Dermis blood vessel endothelial cell (primary cell): ENCODE measurements around the gene MPND. TPM values are rescaled to one million over a fixed set of nuclear protein-coding genes. Genes with fewer than 3 reads are reported as not detected.
"Not testable (repeated sequence)": the region's sequence is repeated elsewhere in the genome, so short reads cannot be mapped to it uniquely, and the experiment has no call there.

Experiments used
- DNase-seq: peaks from one replicate; pipeline ENCODE4 v3.0.0; 2010
- total RNA-seq: library from RNA; depleted of rRNA; stranded (reverse); fragments of >200 nt; gene quantifications from 2 replicates; pipeline ENCODE4 v1.2.3, GENCODE V29; 2014

Gene MPND
- total RNA-seq, 1 donor from 2014 or later, result 6.5 TPM

GRCh38 chr19:4347521-4347920 lies 4.2 kb downstream of the MPND start:
- DNase-seq, result no peak

GRCh38 chr19:4349225-4349624 lies 5.9 kb downstream of the MPND start:
- DNase-seq, result not testable (repeated sequence)

GRCh38 chr19:4350111-4350510 lies 6.7 kb downstream of the MPND start:
- DNase-seq, result no peak

GRCh38 chr19:4350726-4351125 lies 7.4 kb downstream of the MPND start:
- no peak for DNase-seq

GRCh38 chr19:4352701-4353121 lies 9.3 kb downstream of the MPND start:
- peak; percentile 85 for DNase-seq

GRCh38 chr19:4354282-4354681 lies 10.9 kb downstream of the MPND start:
- DNase-seq, result no peak

GRCh38 chr19:4354897-4355296 lies 11.5 kb downstream of the MPND start:
- DNase-seq, result no peak

- DNase-seq, result no peak
Measured at GRCh38 chr19:4357095-4357797, 13.9 kb downstream of the MPND start.

GRCh38 chr19:4357921-4358326 lies 14.6 kb downstream of the MPND start:
- no peak for DNase-seq

- no peak for DNase-seq
Measured at GRCh38 chr19:4358709-4359626, 15.6 kb downstream of the MPND start.

GRCh38 chr19:4359627-4360000 lies 16.3 kb downstream of the MPND start:
- no peak for DNase-seq

GRCh38 chr19:4360081-4360569 lies 16.8 kb downstream of the MPND start:
- no peak for DNase-seq

GRCh38 chr19:4360641-4361151 lies 17.3 kb downstream of the MPND start:
- DNase-seq, result no peak

GRCh38 chr19:4361152-4362046 lies 18.0 kb downstream of the MPND start:
- DNase-seq, result no peak

GRCh38 chr19:4362101-4362828 lies 18.9 kb downstream of the MPND start:
- no peak for DNase-seq

GRCh38 chr19:4362831-4363545 lies 19.6 kb downstream of the MPND start:
- DNase-seq, result no peak

GRCh38 chr19:4363571-4364304 lies 20.4 kb downstream of the MPND start:
- no peak for DNase-seq

- DNase-seq, result no peak
Measured at GRCh38 chr19:4365341-4365740, 22.0 kb downstream of the MPND start.

- DNase-seq, result no peak
Measured at GRCh38 chr19:4365791-4366665, 22.7 kb downstream of the MPND start.
